ENCODE results near the gene FARP2. TPM values are rescaled to one million over a fixed set of nuclear protein-coding genes. Genes with fewer than 3 reads are reported as not detected.

Gene FARP2
- total RNA-seq, 1 donor from 2014 or later = 65.0 TPM

DNA sequence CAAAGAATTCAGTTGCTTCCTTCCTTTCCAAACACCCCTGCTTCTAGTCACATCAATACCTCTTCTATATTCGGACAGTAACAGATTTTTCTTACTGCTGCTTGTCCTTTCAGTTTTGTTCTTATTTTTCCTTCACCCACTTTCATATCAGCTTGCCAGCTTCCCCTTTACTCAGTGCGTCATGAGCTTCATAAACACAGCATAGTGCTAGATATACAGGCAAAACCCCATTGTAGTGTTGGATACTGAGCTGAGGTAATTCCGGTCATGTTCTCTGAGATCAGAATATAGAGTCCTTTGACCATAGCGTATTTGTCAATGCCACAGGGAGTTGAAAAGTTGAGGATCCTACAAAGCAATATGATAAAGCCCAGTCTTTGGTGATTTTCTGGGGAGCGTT is 2.4 kb downstream of the FARP2 start:
- H3K27me3 ChIP-seq (ENCODE audit: insufficient read depth, low read length) = no peaks in the 10 kb centered on the region
- Mint-ChIP-seq H3K9me3 (ENCODE audit: unreplicated experiment) (no peaks in the 10 kb centered on the region), H3K4me3 (ENCODE audit: unreplicated experiment) (peak overlapping the region; percentile 36), H3K27ac (ENCODE audit: unreplicated experiment) (no peak overlapping the region), H3K36me3 (ENCODE audit: low read depth, unreplicated experiment) (no peaks in the 10 kb centered on the region), H3K27me3 (ENCODE audit: low read depth, unreplicated experiment) (no peaks in the 10 kb centered on the region), H3K4me1 (ENCODE audit: low read depth, unreplicated experiment) (peaks cover 39% of the 10 kb centered on the region)
- H3K9ac ChIP-seq (ENCODE audit: low read length) = no peak overlapping the region
- H3K36me3 ChIP-seq (ENCODE audit: insufficient read depth, low read length) = peaks cover 13% of the 10 kb centered on the region
- H3K4me2 ChIP-seq (ENCODE audit: low read length) = no peak overlapping the region
- peaks cover 7% of the 10 kb centered on the region for H3K4me1 ChIP-seq (ENCODE audit: insufficient read depth, low read length)
- FAIRE-seq = no peak
- peaks cover 70% of the 10 kb centered on the region for H4K20me1 ChIP-seq (ENCODE audit: insufficient read depth, low read length)
- no peak overlapping the region for H3K4me3 ChIP-seq (ENCODE audit: insufficient read depth, low read depth, low read length)
- H3K9me3 ChIP-seq (ENCODE audit: insufficient read depth, low read depth, low read length) = no peaks in the 10 kb centered on the region
- TF ChIP-seq, protein P1, sequence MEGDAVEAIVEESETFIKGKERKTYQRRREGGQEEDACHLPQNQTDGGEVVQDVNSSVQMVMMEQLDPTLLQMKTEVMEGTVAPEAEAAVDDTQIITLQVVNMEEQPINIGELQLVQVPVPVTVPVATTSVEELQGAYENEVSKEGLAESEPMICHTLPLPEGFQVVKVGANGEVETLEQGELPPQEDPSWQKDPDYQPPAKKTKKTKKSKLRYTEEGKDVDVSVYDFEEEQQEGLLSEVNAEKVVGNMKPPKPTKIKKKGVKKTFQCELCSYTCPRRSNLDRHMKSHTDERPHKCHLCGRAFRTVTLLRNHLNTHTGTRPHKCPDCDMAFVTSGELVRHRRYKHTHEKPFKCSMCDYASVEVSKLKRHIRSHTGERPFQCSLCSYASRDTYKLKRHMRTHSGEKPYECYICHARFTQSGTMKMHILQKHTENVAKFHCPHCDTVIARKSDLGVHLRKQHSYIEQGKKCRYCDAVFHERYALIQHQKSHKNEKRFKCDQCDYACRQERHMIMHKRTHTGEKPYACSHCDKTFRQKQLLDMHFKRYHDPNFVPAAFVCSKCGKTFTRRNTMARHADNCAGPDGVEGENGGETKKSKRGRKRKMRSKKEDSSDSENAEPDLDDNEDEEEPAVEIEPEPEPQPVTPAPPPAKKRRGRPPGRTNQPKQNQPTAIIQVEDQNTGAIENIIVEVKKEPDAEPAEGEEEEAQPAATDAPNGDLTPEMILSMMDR (IDR thresholded peaks at IDR 0.05; ENCODE audit: insufficient read depth, low read depth, low read length) = no peak
- TF ChIP-seq EZH2 (IDR thresholded peaks at IDR 0.05; ENCODE audit: insufficient read depth, low read length) = no peak
- H3K27ac ChIP-seq (ENCODE audit: low read depth, low read length) = no peak overlapping the region
- no peak overlapping the region for H2AFZ ChIP-seq (ENCODE audit: low read depth, low read length)
- peaks cover 63% of the 10 kb centered on the region for H3K79me2 ChIP-seq (ENCODE audit: insufficient read depth, low read length)
- DNase-seq (ENCODE audit: low read depth) = peak; percentile 2

GRCh38 chr2:241359481-241360045 is 3.5 kb downstream of the FARP2 start:
- H3K79me2 ChIP-seq (ENCODE audit: insufficient read depth, low read length) = peaks cover 72% of the 10 kb centered on the region
- Mint-ChIP-seq H3K27ac (ENCODE audit: unreplicated experiment) (peak overlapping the region; percentile 18), H3K4me3 (ENCODE audit: unreplicated experiment) (peak overlapping the region; percentile 66), H3K4me1 (ENCODE audit: low read depth, unreplicated experiment) (peaks cover 35% of the 10 kb centered on the region), H3K9me3 (ENCODE audit: unreplicated experiment) (no peaks in the 10 kb centered on the region), H3K27me3 (ENCODE audit: low read depth, unreplicated experiment) (no peaks in the 10 kb centered on the region), H3K36me3 (ENCODE audit: low read depth, unreplicated experiment) (peaks cover 6% of the 10 kb centered on the region)
- no peak overlapping the region for H3K4me2 ChIP-seq (ENCODE audit: low read length)
- no peak overlapping the region for H3K4me3 ChIP-seq (ENCODE audit: insufficient read depth, low read depth, low read length)
- H3K9me3 ChIP-seq (ENCODE audit: insufficient read depth, low read depth, low read length) = no peaks in the 10 kb centered on the region
- no peaks in the 10 kb centered on the region for H3K27me3 ChIP-seq (ENCODE audit: insufficient read depth, low read length)
- peaks cover 74% of the 10 kb centered on the region for H4K20me1 ChIP-seq (ENCODE audit: insufficient read depth, low read length)
- TF ChIP-seq EZH2 (IDR thresholded peaks at IDR 0.05; ENCODE audit: insufficient read depth, low read length) = no peak
- TF ChIP-seq, protein P1 (IDR thresholded peaks at IDR 0.05; ENCODE audit: insufficient read depth, low read depth, low read length) = no peak
- H3K27ac ChIP-seq (ENCODE audit: low read depth, low read length) = no peak overlapping the region
- no peak for DNase-seq (ENCODE audit: low read depth)
- H2AFZ ChIP-seq (ENCODE audit: low read depth, low read length) = no peak overlapping the region
- H3K9ac ChIP-seq (ENCODE audit: low read length) = no peak overlapping the region
- no peak for FAIRE-seq
- H3K4me1 ChIP-seq (ENCODE audit: insufficient read depth, low read length) = peaks cover 7% of the 10 kb centered on the region
- H3K36me3 ChIP-seq (ENCODE audit: insufficient read depth, low read length) = peaks cover 2% of the 10 kb centered on the region

DNA sequence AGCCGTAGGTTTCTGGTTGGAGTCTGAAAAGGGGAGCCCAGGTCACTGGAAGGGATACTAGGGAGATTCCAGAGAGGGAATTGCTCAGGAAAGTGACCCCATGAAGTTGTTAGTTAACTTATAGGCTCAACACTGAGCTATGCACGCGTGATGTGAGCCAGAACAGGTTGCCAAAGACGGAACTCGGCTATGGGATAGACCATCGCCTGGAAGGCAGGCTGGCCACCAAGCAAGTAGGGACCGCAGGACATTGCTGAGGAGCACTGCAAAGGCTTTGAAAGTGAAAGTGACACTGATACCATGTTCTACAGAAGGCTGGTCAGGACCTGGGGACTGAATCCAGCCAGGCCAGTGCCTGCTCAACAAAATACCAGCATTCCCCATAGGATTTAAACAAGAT is 7.3 kb downstream of the FARP2 start:
- H3K9me3 ChIP-seq (ENCODE audit: insufficient read depth, low read depth, low read length) = no peaks in the 10 kb centered on the region
- no peak overlapping the region for H3K4me2 ChIP-seq (ENCODE audit: low read length)
- H3K9ac ChIP-seq (ENCODE audit: low read length) = no peak overlapping the region
- H3K36me3 ChIP-seq (ENCODE audit: insufficient read depth, low read length) = no peaks in the 10 kb centered on the region
- no peaks in the 10 kb centered on the region for H3K27me3 ChIP-seq (ENCODE audit: insufficient read depth, low read length)
- TF ChIP-seq, protein P1 (IDR thresholded peaks at IDR 0.05; ENCODE audit: insufficient read depth, low read depth, low read length) = no peak
- no peak for TF ChIP-seq EZH2 (IDR thresholded peaks at IDR 0.05; ENCODE audit: insufficient read depth, low read length)
- H3K4me3 ChIP-seq (ENCODE audit: insufficient read depth, low read depth, low read length) = no peak overlapping the region
- no peaks in the 10 kb centered on the region for H3K27me3 Mint-ChIP-seq (ENCODE audit: low read depth, unreplicated experiment)
- H4K20me1 ChIP-seq (ENCODE audit: insufficient read depth, low read length) = peaks cover 72% of the 10 kb centered on the region
- H3K27ac Mint-ChIP-seq (ENCODE audit: unreplicated experiment) = no peak overlapping the region
- peaks cover 25% of the 10 kb centered on the region for H3K4me1 Mint-ChIP-seq (ENCODE audit: low read depth, unreplicated experiment)
- no peaks in the 10 kb centered on the region for H3K4me1 ChIP-seq (ENCODE audit: insufficient read depth, low read length)
- no peak overlapping the region for H3K27ac ChIP-seq (ENCODE audit: low read depth, low read length)
- FAIRE-seq = no peak
- H3K4me3 Mint-ChIP-seq (ENCODE audit: unreplicated experiment) = no peak overlapping the region
- H3K36me3 Mint-ChIP-seq (ENCODE audit: low read depth, unreplicated experiment) = peaks cover 6% of the 10 kb centered on the region
- H3K79me2 ChIP-seq (ENCODE audit: insufficient read depth, low read length) = peaks cover 85% of the 10 kb centered on the region
- H2AFZ ChIP-seq (ENCODE audit: low read depth, low read length) = no peak overlapping the region
- no peaks in the 10 kb centered on the region for H3K9me3 Mint-ChIP-seq (ENCODE audit: unreplicated experiment)
- DNase-seq (ENCODE audit: low read depth) = no peak

Data from astrocyte (in vitro differentiated cells and primary cell).